ENCODE results near the gene TNFRSF4. TPM values are rescaled to one million over a fixed set of nuclear protein-coding genes. Genes with fewer than 3 reads are reported as not detected.

The TNFRSF4 gene
- total RNA-seq, 4 donors from 2014 or later, result 1.5 to 4.5 (median 3.2) TPM

DNA sequence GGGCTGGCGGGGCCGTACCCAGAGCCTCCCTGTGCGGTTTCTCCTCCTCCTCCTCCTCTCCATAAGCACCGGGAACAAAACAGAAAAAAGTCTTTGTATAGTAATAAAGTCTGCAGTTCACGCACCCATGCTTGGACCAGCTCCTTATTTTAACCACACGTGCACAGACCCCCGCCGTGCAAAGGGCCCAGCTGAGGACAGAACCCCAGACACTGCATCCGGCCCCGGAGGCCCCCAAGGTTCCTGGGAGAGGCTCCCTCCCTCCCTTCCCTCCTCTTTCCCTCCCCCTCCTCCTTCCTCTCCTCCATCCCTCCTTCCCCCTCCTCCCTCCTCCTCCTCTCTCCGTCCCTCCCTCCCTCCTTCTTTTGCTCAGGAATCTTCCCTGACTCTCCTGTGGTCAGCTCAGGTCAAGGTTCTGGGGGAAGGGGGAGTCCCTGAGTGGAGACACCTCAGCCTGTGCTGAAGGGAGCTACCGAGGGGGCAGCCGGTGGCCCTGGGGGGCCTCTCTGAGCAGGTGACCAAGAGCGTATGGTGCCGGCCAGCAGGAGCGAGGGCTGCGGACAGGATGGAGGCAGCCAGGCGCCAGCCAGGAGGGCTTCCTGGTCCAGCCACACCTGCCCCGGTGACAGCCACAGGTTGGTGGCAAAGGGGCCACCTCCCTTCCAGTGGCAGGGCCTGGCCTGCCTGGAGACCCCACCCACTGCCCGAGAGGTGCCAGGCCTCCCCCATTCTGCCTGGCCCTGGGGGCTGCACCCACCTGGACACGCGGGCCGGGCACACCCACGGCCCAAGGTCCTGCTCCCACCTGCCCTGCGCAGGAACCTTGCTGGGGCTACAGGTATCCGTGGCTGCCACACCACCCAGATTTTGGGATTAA, 43.5 kb downstream of the TNFRSF4 start:
- no peaks in the 10 kb centered on the region for H3K27me3 ChIP-seq
- H3K9me3 ChIP-seq, result no peaks in the 10 kb centered on the region
- intact Hi-C loops (cut with DNase I), result no loop called here
- no peak for DNase-seq
- WGBS, 2 donors, result 65 to 72% methylated on average over 19 to 21 of the region's 26 CpGs
- peaks cover 0 to 1% of the 10 kb centered on the region in 2 donors for H3K4me1 ChIP-seq
- H3K36me3 ChIP-seq, result no peaks in the 10 kb centered on the region
- TF ChIP-seq POLR2A (IDR thresholded peaks at IDR 0.05), result no peak
- TF ChIP-seq, protein P1, sequence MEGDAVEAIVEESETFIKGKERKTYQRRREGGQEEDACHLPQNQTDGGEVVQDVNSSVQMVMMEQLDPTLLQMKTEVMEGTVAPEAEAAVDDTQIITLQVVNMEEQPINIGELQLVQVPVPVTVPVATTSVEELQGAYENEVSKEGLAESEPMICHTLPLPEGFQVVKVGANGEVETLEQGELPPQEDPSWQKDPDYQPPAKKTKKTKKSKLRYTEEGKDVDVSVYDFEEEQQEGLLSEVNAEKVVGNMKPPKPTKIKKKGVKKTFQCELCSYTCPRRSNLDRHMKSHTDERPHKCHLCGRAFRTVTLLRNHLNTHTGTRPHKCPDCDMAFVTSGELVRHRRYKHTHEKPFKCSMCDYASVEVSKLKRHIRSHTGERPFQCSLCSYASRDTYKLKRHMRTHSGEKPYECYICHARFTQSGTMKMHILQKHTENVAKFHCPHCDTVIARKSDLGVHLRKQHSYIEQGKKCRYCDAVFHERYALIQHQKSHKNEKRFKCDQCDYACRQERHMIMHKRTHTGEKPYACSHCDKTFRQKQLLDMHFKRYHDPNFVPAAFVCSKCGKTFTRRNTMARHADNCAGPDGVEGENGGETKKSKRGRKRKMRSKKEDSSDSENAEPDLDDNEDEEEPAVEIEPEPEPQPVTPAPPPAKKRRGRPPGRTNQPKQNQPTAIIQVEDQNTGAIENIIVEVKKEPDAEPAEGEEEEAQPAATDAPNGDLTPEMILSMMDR (IDR thresholded peaks at IDR 0.05), result no peak
- H3K4me3 ChIP-seq (replicated peaks in 1 of 3), result no peak overlapping the region
- H3K27ac ChIP-seq, result no peak overlapping the region

DNA sequence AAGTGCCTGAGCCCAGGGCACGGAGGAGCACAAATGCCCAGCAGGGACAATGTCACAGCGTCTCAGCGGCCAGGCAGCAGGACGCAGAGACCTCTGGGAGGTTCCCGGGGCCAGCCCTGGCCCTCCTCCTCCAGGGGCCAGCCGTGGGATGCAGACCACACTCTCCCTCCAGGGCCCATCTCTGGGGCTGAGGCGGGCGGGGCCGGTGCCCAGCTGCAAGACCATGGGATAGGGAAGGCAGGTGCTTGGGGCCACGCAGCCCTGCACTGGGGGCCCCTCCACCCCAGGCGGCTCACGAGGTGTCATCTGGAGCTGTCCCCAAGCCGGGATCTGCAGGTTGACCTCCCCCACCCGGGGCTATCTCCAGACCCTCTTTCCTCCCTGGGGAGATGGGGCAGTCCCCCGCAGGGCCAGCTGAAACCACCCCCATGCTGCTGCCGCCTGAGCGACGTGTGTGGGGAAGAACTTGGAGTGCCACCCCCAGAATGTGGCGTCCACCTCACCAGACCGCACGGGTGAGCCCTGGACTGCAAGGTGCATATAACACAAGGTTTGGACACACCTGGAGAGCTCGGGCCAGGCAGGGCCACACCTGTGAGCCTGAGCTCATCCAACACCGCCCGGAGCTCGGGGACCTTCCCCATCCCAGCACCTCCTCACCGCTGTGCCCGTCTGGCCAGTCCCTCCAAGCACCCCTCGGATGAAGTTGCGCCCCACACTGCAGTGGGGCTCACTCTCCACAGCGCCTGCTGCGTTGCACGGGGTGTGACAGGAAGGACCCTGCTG, 44.3 kb downstream of the TNFRSF4 start:
- Histone ChIP-seq H3K4me3 (replicated peaks in 1 of 3) (no peak overlapping the region), H3K9me3 (no peaks in the 10 kb centered on the region), H3K4me1 (peaks cover 0 to 9% of the 10 kb centered on the region in 2 donors), H3K27me3 (no peaks in the 10 kb centered on the region), H3K36me3 (no peaks in the 10 kb centered on the region), H3K27ac (no peak overlapping the region)
- intact Hi-C loops (cut with DNase I), result no loop called here
- TF ChIP-seq, protein P1 (IDR thresholded peaks at IDR 0.05), result no peak
- no peak for TF ChIP-seq POLR2A (IDR thresholded peaks at IDR 0.05)
- 74 to 80% methylated on average over 17 to 23 of the region's 32 CpGs for WGBS, 2 donors
- DNase-seq, result no peak

DNA sequence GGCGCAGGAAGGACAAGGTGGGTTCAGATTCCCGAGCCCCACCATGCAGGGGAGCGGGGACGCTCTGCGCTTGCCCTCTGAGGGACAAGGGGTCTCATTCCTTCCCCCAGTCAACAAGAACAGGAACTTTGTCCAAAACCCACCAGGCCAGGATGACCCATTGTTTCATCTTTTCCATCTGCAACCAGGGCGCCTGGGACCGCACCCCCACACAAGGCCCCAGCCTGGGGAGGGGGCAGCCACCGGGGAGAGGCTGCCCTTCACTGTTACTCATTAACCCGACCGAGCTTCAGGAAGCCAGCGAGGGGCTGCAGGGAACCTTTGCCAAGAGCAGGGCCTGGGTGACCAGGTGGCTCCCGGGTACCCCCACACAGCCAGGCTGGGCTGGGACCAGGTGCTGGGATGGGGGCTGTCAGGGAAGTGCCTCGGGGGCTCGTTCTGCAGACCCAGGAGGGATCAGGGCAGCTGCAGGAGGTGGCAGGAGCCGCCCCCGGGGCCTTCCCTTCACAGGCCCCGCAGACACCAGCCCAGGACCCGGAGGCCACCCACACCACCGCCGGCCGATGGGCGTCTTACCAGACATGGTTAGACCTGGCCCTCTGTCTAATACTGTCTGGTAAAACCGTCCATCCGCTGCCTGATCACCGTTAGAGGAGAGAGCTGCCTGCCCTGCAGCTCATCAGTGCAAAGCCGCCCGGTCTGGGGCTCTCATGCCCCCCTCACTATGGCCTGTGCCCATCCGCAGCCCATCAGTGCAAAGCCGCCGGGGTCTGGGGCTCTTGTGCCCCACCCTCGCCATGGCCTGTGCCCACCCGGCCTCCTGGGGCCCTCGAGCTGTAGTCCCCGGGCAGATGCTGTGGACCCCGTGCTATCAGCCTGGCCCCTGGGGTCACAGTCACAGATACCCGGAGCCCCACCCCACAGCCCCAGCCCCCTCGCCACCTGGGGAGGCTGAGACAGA, 45.2 kb downstream of the TNFRSF4 start:
- no peak for DNase-seq
- Histone ChIP-seq H3K36me3 (no peaks in the 10 kb centered on the region), H3K9me3 (no peaks in the 10 kb centered on the region), H3K4me1 (peaks cover 0 to 14% of the 10 kb centered on the region in 2 donors), H3K4me3 (replicated peaks in 1 of 3) (no peak overlapping the region), H3K27ac (no peak overlapping the region), H3K27me3 (no peaks in the 10 kb centered on the region)
- TF ChIP-seq, protein P1 (IDR thresholded peaks at IDR 0.05), result no peak
- no peak for TF ChIP-seq POLR2A (IDR thresholded peaks at IDR 0.05)
- WGBS, 2 donors, result 76 to 86% methylated on average over 12 to 17 of the region's 37 CpGs
- intact Hi-C loops (cut with DNase I), result no loop called here

DNA sequence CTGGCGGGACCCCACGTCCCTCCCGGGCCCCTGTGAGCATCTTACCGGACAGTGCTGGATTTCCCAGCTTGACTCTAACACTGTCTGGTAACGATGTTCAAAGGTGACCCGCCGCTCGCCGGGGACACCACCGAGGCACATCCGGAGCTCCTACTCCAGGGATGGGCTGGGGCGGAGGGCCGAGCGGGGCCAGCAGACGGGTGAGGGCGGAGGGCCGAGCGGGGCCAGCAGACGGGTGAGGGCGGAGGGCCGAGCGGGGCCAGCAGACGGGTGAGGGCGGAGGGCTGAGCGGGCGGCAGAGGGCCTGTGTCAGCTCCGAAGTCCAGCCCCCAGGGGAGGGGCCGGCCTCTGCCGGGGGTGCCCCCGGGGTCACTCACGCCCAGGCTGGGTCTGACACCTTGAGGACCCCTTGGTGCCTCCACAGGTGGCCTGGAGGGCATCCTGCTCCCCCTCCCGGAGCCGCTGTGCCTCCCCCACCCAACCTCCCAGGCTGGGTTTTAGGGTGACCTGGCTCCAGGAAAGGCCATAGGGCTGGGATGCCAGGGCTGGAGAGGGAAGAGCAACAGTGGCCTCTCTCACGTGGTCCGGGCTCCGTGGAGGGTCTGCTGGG, 46.0 kb downstream of the TNFRSF4 start:
- Histone ChIP-seq H3K4me3 (replicated peaks in 1 of 3) (no peak overlapping the region), H3K9me3 (no peaks in the 10 kb centered on the region), H3K4me1 (peaks cover 0 to 14% of the 10 kb centered on the region in 2 donors), H3K36me3 (no peaks in the 10 kb centered on the region), H3K27ac (no peak overlapping the region), H3K27me3 (no peaks in the 10 kb centered on the region)
- DNase-seq, result no peak
- TF ChIP-seq, protein P1 (IDR thresholded peaks at IDR 0.05), result no peak
- TF ChIP-seq POLR2A (IDR thresholded peaks at IDR 0.05), result no peak
- 90 to 92% methylated on average over 15 to 24 of the region's 36 CpGs for WGBS, 2 donors
- intact Hi-C loops (cut with DNase I), result no loop called here

Measured in thyroid gland (tissue), 4 donors.